ENCODE measurements around the gene PLCE1.

Gene PLCE1

DNA sequence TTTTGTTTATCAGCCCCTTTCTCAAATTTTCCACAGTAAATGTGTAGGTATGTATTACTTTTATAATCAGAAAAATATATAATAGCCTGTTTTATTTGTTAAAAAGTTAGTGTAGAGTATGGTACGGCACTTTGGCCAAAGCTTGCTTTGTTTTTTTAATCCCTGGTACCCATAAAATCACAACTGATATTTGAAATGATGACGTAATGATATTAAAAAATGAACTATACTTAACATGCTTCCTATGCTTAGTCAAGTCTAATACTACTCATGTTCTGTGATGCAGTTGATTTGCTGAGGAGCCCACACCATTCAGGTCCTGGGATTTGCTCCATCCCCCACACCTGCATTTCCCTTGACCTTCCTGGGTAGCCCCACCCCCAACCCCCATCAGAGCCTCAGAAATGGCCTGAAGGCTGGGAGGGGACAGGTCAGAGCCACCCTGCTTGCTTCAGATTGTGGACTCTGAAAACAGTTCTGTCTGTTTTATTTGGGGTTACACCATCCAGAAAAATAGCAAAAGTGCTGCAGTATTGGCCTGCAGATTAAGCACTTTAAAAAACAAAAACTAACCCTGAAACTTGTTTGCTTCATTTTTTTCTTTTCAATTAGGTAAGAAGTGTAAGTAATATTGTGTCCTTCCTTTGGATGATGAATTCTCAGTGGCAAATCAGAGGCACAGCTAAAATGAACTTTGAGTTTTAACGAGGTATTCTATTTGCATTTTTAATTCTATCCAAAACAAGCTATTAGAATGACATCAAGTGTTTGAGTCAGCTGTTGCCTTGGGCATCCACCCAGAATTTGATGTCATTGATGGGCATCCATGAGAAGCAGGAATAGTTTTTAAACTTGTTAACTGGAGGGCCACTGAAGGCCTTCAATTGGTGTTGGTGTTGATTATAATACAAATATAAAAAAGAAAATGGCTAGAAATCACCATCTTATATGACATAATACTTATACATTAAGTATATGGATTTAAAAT is 23.3 kb downstream of the PLCE1 start:
- Mint-ChIP-seq H3K9me3 (no peaks in the 10 kb centered on the region), H3K4me1 (no peaks in the 10 kb centered on the region), H3K36me3 (ENCODE audit: low read depth) (no peaks in the 10 kb centered on the region), H3K27me3 (ENCODE audit: low read depth, poor library complexity) (peaks cover 6% of the 10 kb centered on the region), H3K27ac (no peak overlapping the region), H3K4me3 (no peak overlapping the region)
- TF ChIP-seq CTCF (IDR thresholded peaks at IDR 0.05), result no peak
- DNase-seq, result no peak

GRCh38 chr10:94018107-94018506 is 24.4 kb downstream of the PLCE1 start:
- no peaks in the 10 kb centered on the region for H3K4me1 Mint-ChIP-seq
- no peak overlapping the region for H3K4me3 Mint-ChIP-seq
- H3K27ac Mint-ChIP-seq, result no peak overlapping the region
- H3K27me3 Mint-ChIP-seq (ENCODE audit: low read depth, poor library complexity), result peaks cover 6% of the 10 kb centered on the region
- DNase-seq, result no peak
- H3K9me3 Mint-ChIP-seq, result no peaks in the 10 kb centered on the region
- TF ChIP-seq CTCF (IDR thresholded peaks at IDR 0.05), result no peak
- no peaks in the 10 kb centered on the region for H3K36me3 Mint-ChIP-seq (ENCODE audit: low read depth)

DNA sequence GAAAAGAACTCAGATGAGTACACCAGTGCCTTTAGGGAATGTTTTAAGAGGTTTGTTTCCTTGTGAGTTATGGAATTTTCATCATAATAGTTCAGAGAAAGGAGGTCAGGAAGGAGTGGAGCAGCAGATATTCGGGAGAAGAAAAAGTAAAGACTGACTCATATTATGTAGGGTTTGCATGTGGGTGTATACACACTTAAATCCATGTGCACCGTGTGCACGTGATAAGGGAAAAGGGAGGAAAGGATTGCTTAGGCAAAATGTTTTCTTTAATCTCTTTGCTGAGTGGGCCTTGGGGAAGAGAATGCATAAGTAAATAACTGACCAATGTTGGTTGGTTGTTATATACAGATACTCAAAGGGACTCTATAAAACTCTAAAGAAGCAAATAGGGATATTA is 30.2 kb downstream of the PLCE1 start:
- no peak for TF ChIP-seq CTCF (IDR thresholded peaks at IDR 0.05)
- H3K27me3 Mint-ChIP-seq (ENCODE audit: low read depth, poor library complexity), result peaks cover 6% of the 10 kb centered on the region
- no peak for DNase-seq
- H3K36me3 Mint-ChIP-seq (ENCODE audit: low read depth), result no peaks in the 10 kb centered on the region
- H3K4me1 Mint-ChIP-seq, result no peaks in the 10 kb centered on the region
- no peak overlapping the region for H3K4me3 Mint-ChIP-seq
- no peak overlapping the region for H3K27ac Mint-ChIP-seq
- peaks cover 23% of the 10 kb centered on the region for H3K9me3 Mint-ChIP-seq

GRCh38 chr10:94024407-94024806 is 30.7 kb downstream of the PLCE1 start:
- H3K27ac Mint-ChIP-seq, result no peak overlapping the region
- peaks cover 3% of the 10 kb centered on the region for H3K36me3 Mint-ChIP-seq (ENCODE audit: low read depth)
- peaks cover 27% of the 10 kb centered on the region for H3K9me3 Mint-ChIP-seq
- H3K27me3 Mint-ChIP-seq (ENCODE audit: low read depth, poor library complexity), result peaks cover under 1% of the 10 kb centered on the region
- H3K4me3 Mint-ChIP-seq, result no peak overlapping the region
- DNase-seq, result no peak
- H3K4me1 Mint-ChIP-seq, result no peaks in the 10 kb centered on the region
- no peak for TF ChIP-seq CTCF (IDR thresholded peaks at IDR 0.05)

DNA sequence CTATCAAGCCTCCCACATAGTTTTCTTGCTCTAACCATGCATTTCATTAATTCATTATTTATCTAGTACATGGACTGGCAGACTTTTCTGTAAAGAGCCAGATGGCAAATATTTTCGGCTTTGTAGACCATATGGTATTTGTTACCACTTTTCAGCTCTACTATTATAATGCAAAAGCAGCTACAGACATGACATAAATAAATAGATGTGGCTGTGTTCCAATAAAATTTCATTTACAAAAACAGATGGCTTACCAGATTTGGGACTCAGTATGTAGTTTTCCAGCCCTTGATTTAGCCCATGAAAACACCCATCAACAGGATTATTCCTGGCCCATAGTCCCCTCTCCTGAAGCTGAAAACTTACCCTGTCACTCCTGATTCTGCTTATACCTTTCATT is 32.1 kb downstream of the PLCE1 start:
- Mint-ChIP-seq H3K36me3 (ENCODE audit: low read depth) (peaks cover 8% of the 10 kb centered on the region), H3K27ac (no peak overlapping the region), H3K4me1 (no peaks in the 10 kb centered on the region), H3K4me3 (no peak overlapping the region), H3K9me3 (peaks cover 41% of the 10 kb centered on the region), H3K27me3 (ENCODE audit: low read depth, poor library complexity) (no peaks in the 10 kb centered on the region)
- DNase-seq, result no peak
- no peak for TF ChIP-seq CTCF (IDR thresholded peaks at IDR 0.05)

DNA sequence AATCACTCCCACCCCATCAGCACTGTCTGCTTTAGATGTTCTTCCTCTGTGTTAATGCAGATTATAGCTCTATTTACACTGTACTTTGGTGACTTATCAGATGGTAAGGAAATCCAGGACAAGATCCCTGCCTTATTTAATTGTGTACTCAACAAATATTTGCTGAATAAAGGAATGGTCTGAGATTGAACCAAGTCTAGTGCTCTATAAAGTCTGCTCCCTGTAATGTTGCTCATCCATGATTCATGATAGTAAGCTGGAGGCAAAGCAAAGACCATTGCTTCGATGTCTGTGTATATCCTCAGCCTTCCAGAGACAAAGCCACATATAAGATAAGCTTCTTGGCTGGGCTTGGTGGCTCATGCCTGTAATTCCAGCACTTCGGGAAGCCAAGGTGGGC is 33.5 kb downstream of the PLCE1 start:
- Mint-ChIP-seq H3K27ac (no peak overlapping the region), H3K4me3 (no peak overlapping the region), H3K4me1 (no peaks in the 10 kb centered on the region), H3K36me3 (ENCODE audit: low read depth) (peaks cover 21% of the 10 kb centered on the region), H3K9me3 (peaks cover 55% of the 10 kb centered on the region), H3K27me3 (ENCODE audit: low read depth, poor library complexity) (no peaks in the 10 kb centered on the region)
- DNase-seq, result no peak
- no peak for TF ChIP-seq CTCF (IDR thresholded peaks at IDR 0.05)

Measured in nephron progenitor cell (in vitro differentiated cells).